GM12878 (cell line): ENCODE data around the gene C2. TPM values are rescaled to one million over a fixed set of nuclear protein-coding genes. Genes with fewer than 3 reads are reported as not detected.

ENCODE experiments used
- ATAC-seq: fragments of 200-7000 bp; cut with Tn5 transposase; 3 replicates; pipeline ENCODE4 v1.9.1; 2020; ENCODE audit warnings: mild to moderate bottlenecking, moderate library complexity
- BruUV-seq: library from RNA; stranded (reverse); fragments of 400-500 nt; replicated peaks from 2 replicates; lab custom pipeline; 2021; lab: Mats Ljungman, UMichigan
- CTCF ChIA-PET: fragments of 300-600 bp; sonication (Branson Sonifier 250); formaldehyde crosslinking; extraction: SDS; loops from one replicate; lab custom pipeline; 2021; ENCODE audit warnings: inconsistent platforms; lab: Yijun Ruan, JAX
- POLR2A ChIA-PET: fragments of 350-600 bp; formaldehyde crosslinking; extraction: SDS; loops from one replicate; lab custom pipeline; 2021; ENCODE audit warnings: inconsistent platforms; lab: Charles Lee
- RAD21 ChIA-PET: fragments of 300-600 bp; sonication (Branson Sonifier 250); formaldehyde crosslinking; loops from one replicate; lab custom pipeline; 2023; ENCODE audit warnings: antibody characterized with exemption; ENCODE audit not compliant: unreplicated experiment; lab: Charles Lee
- SMC1A ChIA-PET: fragments of 300-600 bp; sonication (Branson Sonifier 250); formaldehyde crosslinking; loops from one replicate; lab custom pipeline; 2023; ENCODE audit not compliant: unreplicated experiment, uncharacterized antibody; lab: Charles Lee
- DNase-seq: peaks from one replicate; pipeline ENCODE4 v3.0.0-alpha.2; 2011; ENCODE audit warnings: low read depth, low spot score
- FAIRE-seq: peaks from 3 replicates; lab custom pipeline; 2011; peaks lifted over from hg19 to GRCh38; lab: Jason Lieb, UNC
- H2AFZ ChIP-seq: 2 replicates; pipeline ENCODE4 v1.6.0; 2011; ENCODE audit warnings: low read depth, low read length, control low read depth; ENCODE audit not compliant: control insufficient read depth
- H3K27ac ChIP-seq: 2 replicates; pipeline ENCODE4 v1.5.1; 2011; ENCODE audit warnings: control low read depth; ENCODE audit not compliant: control insufficient read depth, insufficient read depth
- H3K27me3 ChIP-seq, 2 experiments: replicated peaks in 1 of 2; 2 replicates each; pipeline versions ENCODE4 v1.6.0 to v1.6.1; 2011; ENCODE audit warnings: low read length in 1 of 2; ENCODE audit not compliant: control insufficient read depth in 2 of 2, insufficient read depth in 2 of 2
- H3K36me3 ChIP-seq, 2 experiments: 2 replicates each; pipeline ENCODE4 v1.5.1; 2011; ENCODE audit warnings: low read length in 1 of 2; ENCODE audit not compliant: control insufficient read depth in 2 of 2, insufficient read depth in 2 of 2
- H3K4me1 ChIP-seq: 2 replicates; pipeline ENCODE4 v1.6.1; 2011; ENCODE audit warnings: mild to moderate bottlenecking, low read length, moderate library complexity, mixed read lengths; ENCODE audit not compliant: control insufficient read depth, insufficient read depth
- H3K4me2 ChIP-seq: 2 replicates; pipeline ENCODE4 v1.6.0; 2011; ENCODE audit warnings: control low read depth; ENCODE audit not compliant: control insufficient read depth, insufficient read depth
- H3K4me3 ChIP-seq: fragments of 200-600 bp; sonication (generic); 2 replicates; pipeline ENCODE4 v1.5.1; 2016
- H3K79me2 ChIP-seq: 2 replicates; pipeline ENCODE4 v1.6.0; 2011; ENCODE audit warnings: low read length; ENCODE audit not compliant: control insufficient read depth, insufficient read depth
- H3K9ac ChIP-seq: 2 replicates; pipeline ENCODE4 v1.8.0; 2011; ENCODE audit warnings: low read length, control low read depth, mixed read lengths; ENCODE audit not compliant: control insufficient read depth, insufficient read depth
- H3K9me3 ChIP-seq: replicated peaks from 3 replicates; pipeline ENCODE4 v1.5.1; 2011; ENCODE audit warnings: mild to moderate bottlenecking, low read length; ENCODE audit not compliant: control insufficient read depth, insufficient read depth
- H4K20me1 ChIP-seq: 2 replicates; pipeline ENCODE4 v1.6.0; 2011; ENCODE audit not compliant: control insufficient read depth, insufficient read depth
- ASH2L ChIP-seq: fragments of 300-600, 200-600 bp; sonication (generic); IDR thresholded peaks from 2 replicates; pipeline ENCODE4 v1.6.1; 2017; ENCODE audit warnings: low read depth, mild to moderate bottlenecking, borderline replicate concordance
- CEBPB ChIP-seq, 2 experiments: fragments of 150-350 bp in 1 of 2; IDR thresholded peaks; 2 replicates each; pipeline ENCODE4 v1.6.1; 2012 to 2014; ENCODE audit warnings: low read depth in 2 of 2, low read length in 2 of 2, borderline replicate concordance in 1 of 2, inconsistent platforms in 1 of 2
- CREM ChIP-seq: IDR thresholded peaks from 2 replicates; pipeline ENCODE4 v1.6.1; 2014; ENCODE audit warnings: antibody characterized with exemption, low read depth
- FOS ChIP-seq: IDR thresholded peaks from 3 replicates; pipeline ENCODE4 v1.6.1; 2011; ENCODE audit warnings: borderline replicate concordance; ENCODE audit not compliant: insufficient read length; ENCODE audit errors: extremely low read depth
- KDM1A ChIP-seq: fragments of 200-600 bp; sonication (generic); IDR thresholded peaks from 2 replicates; pipeline ENCODE4 v1.6.1; 2016; ENCODE audit warnings: borderline replicate concordance
- SUZ12 ChIP-seq: fragments of 200-600 bp; sonication (generic); IDR thresholded peaks from one replicate; pipeline ENCODE4 v1.6.1; 2018; ENCODE audit warnings: antibody characterized with exemption, mild to moderate bottlenecking; ENCODE audit not compliant: unreplicated experiment
- YBX1 ChIP-seq: fragments of 450-650 bp; IDR thresholded peaks from 2 replicates; pipeline ENCODE4 v1.6.1; 2016; ENCODE audit warnings: antibody characterized with exemption
- WGBS: methylation state at CpG from one replicate; pipeline ENCODE4 v1.1.6; 2016; ENCODE audit warnings: low lambda C conversion rate; ENCODE audit not compliant: insufficient replicate concordance, insufficient coverage; ENCODE audit errors: missing lambda C conversion rate; 5-methylcytosine and 5-hydroxymethylcytosine counted together
- in situ Hi-C: fragments of 300-500 bp; cut with MboI; formaldehyde crosslinking; loops from 9 replicates; pipeline ENCODE4 v1.14.3; 2018; ENCODE audit warnings: mixed read lengths
- intact Hi-C: fragments of 100-400 bp; cut with micrococcal nuclease; formaldehyde crosslinking; loops from one replicate; pipeline ENCODE4 v1.14.2; 2022; ENCODE audit not compliant: unreplicated experiment
- polyA plus RNA-seq, 11 experiments: library from polyadenylated mRNA; depleted of rRNA in 4 of 11; unstranded in 6 of 11; stranded (reverse) in 5 of 11; fragments of >200 nt; fragmentation: Nextera tagmentation in 4 of 11; fragmentation: Illumina TruSeq in 1 of 11; extraction: Ambion mirVana in 4 of 11; extraction: Trizol in 1 of 11; gene quantifications; 1 replicate in 1 of 11; 2 replicates in 10 of 11; pipeline versions ENCODE4 v1.2.1 to v1.2.3, GENCODE V29; 2011 to 2016; ENCODE audit warnings: inconsistent platforms in 2 of 11, missing spikeins in 2 of 11, low read depth in 1 of 11
- total RNA-seq, 4 experiments: library from RNA; depleted of rRNA in 3 of 4; stranded (reverse); fragments of >200 nt in 3 of 4; fragmentation: Illumina TruSeq in 1 of 4; extraction: Trizol in 1 of 4; gene quantifications; 2 replicates each; pipeline versions ENCODE4 v1.2.1 to v1.2.3, GENCODE V29; 2013 to 2021

C2 gene
- total and polyA plus RNA-seq, 10 of the 15 experiments (the other 5 are each of a cell fraction or from before 2014, with no cell fraction given) = 0.06 to 0.97 (median 0.21) TPM; not detected in 5

GRCh38 chr6:31969712-31970603 lies 42.4 kb downstream of the C2 start:
- RAD21 ChIA-PET = no interaction called here
- intact Hi-C loops (no loop called here), in situ Hi-C loops (loop anchor here (10.0 kb wide), 1 partner anchor 65 kb away; the partner anchor contains the start of gene CYP21A2)
- no TSS peak for BruUV-seq
- CTCF ChIA-PET = interaction anchor here (0.9 to 3.1 kb wide), 3 partner anchors 11 to 17 kb away, joined by 3 to 10 read pairs (median 3); partner anchors contain the start of genes NELFE and SKIC2
- no peak for DNase-seq
- Histone ChIP-seq H3K9me3 (no peaks in the 10 kb centered on the region), H2AFZ (no peak overlapping the region), H3K9ac (no peak overlapping the region), H3K4me1 (peaks cover 13% of the 10 kb centered on the region), H3K36me3 (peaks cover 11 to 14% of the 10 kb centered on the region in 2 experiments; a peak in 3 of 4 replicates), H3K27ac (no peak overlapping the region), H4K20me1 (no peaks in the 10 kb centered on the region), H3K4me3 (peak overlapping the region; percentile 66; the same call in 1 of the 2 replicates), H3K27me3 (no peaks in the 10 kb centered on the region), H3K4me2 (peak overlapping the region; percentile 100; the same call in 1 of the 2 replicates), H3K79me2 (peaks cover 22% of the 10 kb centered on the region)
- no peak for TF ChIP-seq ASH2L
- TF ChIP-seq FOS = no peak
- TF ChIP-seq YBX1 = no peak
- no peak for TF ChIP-seq SUZ12
- no peak for TF ChIP-seq KDM1A
- TF ChIP-seq CEBPB (IDR thresholded peaks at IDR 0.05; ENCODE audit: borderline replicate concordance in 1 of 2, low read depth in 2 of 2, low read length in 2 of 2) = no peak
- TF ChIP-seq CREM = no peak
- FAIRE-seq = no peak
- ATAC-seq = no peak
- SMC1A ChIA-PET = interaction anchor here (1.4 kb wide), 1 partner anchor 10 kb away, joined by 5 read pairs; the partner anchor contains the start of genes NELFE and SKIC2
- 87% methylated on average over 17 of the region's 17 CpGs for WGBS
- POLR2A ChIA-PET = interaction anchor here (0.8 kb wide), 1 partner anchor 11 kb away, joined by 3 read pairs; the partner anchor contains the start of gene SKIC2
